ENCODE results near the gene LANCL3. TPM values are rescaled to one million over a fixed set of nuclear protein-coding genes. Genes with fewer than 3 reads are reported as not detected.

LANCL3 gene
- total and polyA plus RNA-seq, 12 donors: 0.04 to 0.69 (median 0.14) TPM

DNA sequence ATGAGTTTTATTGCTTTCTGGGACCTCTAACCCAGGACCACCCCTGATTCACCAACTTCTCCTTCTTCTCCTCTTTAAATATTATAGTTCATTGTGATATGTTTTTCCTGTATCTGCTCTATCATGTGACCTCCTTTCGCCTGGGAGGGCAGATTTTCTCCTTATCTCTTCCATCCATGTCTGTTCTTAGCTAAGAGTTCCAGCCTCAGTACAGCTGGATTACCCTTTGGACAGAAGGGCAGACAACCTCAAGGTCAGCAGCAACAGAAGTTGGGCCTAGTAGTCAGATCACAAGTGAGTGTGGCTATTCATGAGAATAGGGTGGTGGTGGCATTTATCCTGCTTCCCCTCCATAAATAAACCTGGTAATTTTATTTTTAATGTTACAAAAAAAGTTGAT lies 108.4 kb downstream of the LANCL3 start:
- Histone ChIP-seq H3K27me3 (peaks cover 8% of the 10 kb centered on the region), H3K27ac (no peak overlapping the region), H3K36me3 (replicated peaks in 1 of 2) (no peaks in the 10 kb centered on the region), H3K4me3 (no peak overlapping the region), H3K9me3 (replicated peaks in 1 of 3) (no peaks in the 10 kb centered on the region), H3K4me1 (replicated peaks in 1 of 2) (peaks cover 0 to 7% of the 10 kb centered on the region in 2 donors)
- WGBS, 4 donors: 56 to 64% (median 60%) methylated on average over 1 of the region's 1 CpG
- no peak for DNase-seq
- TF ChIP-seq CTCF (IDR thresholded peaks at IDR 0.05): no peak
- TF ChIP-seq POLR2A (IDR thresholded peaks at IDR 0.05): no peak
- intact Hi-C loops (cut with DNase I): no loop called here

DNA sequence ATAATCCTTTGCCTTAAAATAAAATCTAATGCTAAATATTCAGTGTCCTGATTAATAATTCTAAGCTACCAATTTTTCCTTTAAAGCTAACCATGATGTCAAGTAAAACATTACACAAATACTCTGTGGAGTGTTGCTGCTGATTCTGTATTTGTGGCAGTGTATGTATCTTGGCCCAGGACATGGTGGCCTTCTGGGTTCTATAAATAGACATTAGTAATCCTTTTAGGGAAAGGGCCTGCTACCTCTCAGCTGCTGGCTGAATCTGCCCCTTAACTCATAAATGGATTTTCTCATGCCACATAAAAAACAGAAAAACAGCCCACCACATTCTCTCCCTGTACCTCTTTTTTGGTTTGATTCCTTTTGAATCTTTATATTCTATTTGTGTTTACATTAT lies 113.0 kb downstream of the LANCL3 start:
- no peaks in the 10 kb centered on the region for H3K4me1 ChIP-seq (replicated peaks in 1 of 2)
- intact Hi-C loops (cut with DNase I): no loop called here
- H3K4me3 ChIP-seq: no peak overlapping the region
- H3K27me3 ChIP-seq: peaks cover 8% of the 10 kb centered on the region
- no peak for TF ChIP-seq POLR2A (IDR thresholded peaks at IDR 0.05)
- no peak for TF ChIP-seq CTCF (IDR thresholded peaks at IDR 0.05)
- no peaks in the 10 kb centered on the region for H3K9me3 ChIP-seq (replicated peaks in 1 of 3)
- peak overlapping the region in 3 of 5 donors; percentile 16 to 63 (median 30) for H3K27ac ChIP-seq
- DNase-seq: peak in 5 of 7 donors; percentile 10 to 23 (median 16)
- no peaks in the 10 kb centered on the region for H3K36me3 ChIP-seq (replicated peaks in 1 of 2)

- DNase-seq: no peak
- TF ChIP-seq POLR2A (IDR thresholded peaks at IDR 0.05) (no peak), CTCF (IDR thresholded peaks at IDR 0.05) (no peak)
- H3K9me3 ChIP-seq (replicated peaks in 1 of 3): no peaks in the 10 kb centered on the region
- H3K4me1 ChIP-seq (replicated peaks in 1 of 2): no peaks in the 10 kb centered on the region
- intact Hi-C loops (cut with DNase I): no loop called here
- H3K27me3 ChIP-seq: peaks cover 12% of the 10 kb centered on the region
- H3K4me3 ChIP-seq: peak overlapping the region in 1 of 4 donors; percentile 66
- peak overlapping the region in 3 of 5 donors; percentile 16 to 63 (median 30) for H3K27ac ChIP-seq
- no peaks in the 10 kb centered on the region for H3K36me3 ChIP-seq (replicated peaks in 1 of 2)
- 64 to 78% (median 73%) methylated on average over 3 of the region's 3 CpGs for WGBS, 4 donors
Measured at GRCh38 chrX:37684973-37685372, 113.5 kb downstream of the LANCL3 start.

GRCh38 chrX:37685381-37686359 lies 114.2 kb downstream of the LANCL3 start, which contains the start of gene XK:
Gene XK, plus strand, starts transcription at chrX:37685791. Its CDS starts 171 bp downstream, at chrX:37685962.
- intact Hi-C loops (cut with DNase I): no loop called here
- Histone ChIP-seq H3K9me3 (replicated peaks in 1 of 3) (no peaks in the 10 kb centered on the region), H3K4me3 (peak within 1 kb of the TSS in 2 of 4 donors; percentile 26 to 66), H3K36me3 (replicated peaks in 1 of 2) (no peaks in the 10 kb centered on the region), H3K27me3 (peaks cover 17% of the 10 kb centered on the region), H3K27ac (peak within 1 kb of the TSS in 3 of 5 donors; percentile 31 to 73 (median 63)), H3K4me1 (replicated peaks in 1 of 2) (no peaks in the 10 kb centered on the region)
- DNase-seq: peak; percentile 48 to 73 (median 56)
- 3 to 57% (median 28%) methylated on average over 9 to 100 of the region's 100 CpGs for WGBS, 4 donors
- TF ChIP-seq POLR2A (IDR thresholded peaks at IDR 0.05): peak in 1 of 2 donors; percentile 44
- TF ChIP-seq CTCF (IDR thresholded peaks at IDR 0.05): no peak
